ENCODE measurements around the gene SHMT1. TPM values are rescaled to one million over a fixed set of nuclear protein-coding genes. Genes with fewer than 3 reads are reported as not detected.

The SHMT1 gene
- total RNA-seq, 3 donors from 2014 or later (not counting 1 experiment from before 2014, with no cell fraction given) = 8.8 to 19.2 (median 17.3) TPM

DNA sequence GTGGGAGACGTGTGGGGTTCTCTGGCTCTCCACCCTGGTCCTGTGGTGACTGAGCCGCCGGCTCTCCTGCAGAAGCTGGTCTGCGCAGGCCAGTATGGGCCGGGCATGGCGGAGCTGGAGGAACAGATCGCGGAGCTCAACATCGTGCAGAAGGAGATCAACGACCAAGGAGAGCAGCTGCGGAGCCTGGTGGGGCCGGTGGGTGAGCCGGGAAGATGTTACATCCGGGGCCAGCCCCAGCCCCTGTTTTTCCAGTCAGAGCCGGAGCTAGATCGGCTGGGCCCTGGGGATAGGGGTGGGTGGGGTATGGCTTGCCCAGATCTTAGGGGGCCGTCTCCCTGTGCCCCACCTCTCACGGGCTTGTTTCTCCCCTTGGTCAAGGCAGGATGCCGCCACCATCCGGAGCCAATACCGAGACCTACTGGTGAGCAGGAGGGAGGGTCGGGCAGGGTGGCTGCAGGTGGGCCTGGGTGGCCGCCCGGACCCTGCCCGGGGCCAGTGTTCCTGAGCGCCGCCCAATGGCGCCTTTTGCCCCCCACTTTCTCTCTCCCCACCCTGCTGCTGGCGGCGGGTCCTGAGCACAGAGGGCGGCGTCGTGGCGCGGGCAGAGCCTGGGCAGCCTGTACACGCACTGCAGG lies 19.2 kb upstream of the SHMT1 start:
- Histone ChIP-seq H3K27me3 (ENCODE audit: control insufficient read depth, insufficient read depth, low read length) (peaks cover 4% of the 10 kb centered on the region), H3K4me1 (ENCODE audit: control insufficient read depth, insufficient read depth, low read length) (peaks cover 5% of the 10 kb centered on the region), H3K4me3 (ENCODE audit: low read length) (no peak overlapping the region), H3K27ac (ENCODE audit: low read length) (no peak overlapping the region), H3K9me3 (ENCODE audit: control insufficient read depth, insufficient read depth, low read length) (no peaks in the 10 kb centered on the region), H3K36me3 (ENCODE audit: control insufficient read depth, insufficient read depth, low read length) (no peaks in the 10 kb centered on the region)
- Mint-ChIP-seq H3K27ac (no peak overlapping the region), H3K4me3 (no peak overlapping the region), H3K9me3 (no peaks in the 10 kb centered on the region), H3K36me3 (no peaks in the 10 kb centered on the region), H3K27me3 (ENCODE audit: low read depth in 2 of 2) (peaks cover 11 to 12% of the 10 kb centered on the region in 2 donors), H3K4me1 (peaks cover 0 to 7% of the 10 kb centered on the region in 2 donors)
- TF ChIP-seq, protein P1, sequence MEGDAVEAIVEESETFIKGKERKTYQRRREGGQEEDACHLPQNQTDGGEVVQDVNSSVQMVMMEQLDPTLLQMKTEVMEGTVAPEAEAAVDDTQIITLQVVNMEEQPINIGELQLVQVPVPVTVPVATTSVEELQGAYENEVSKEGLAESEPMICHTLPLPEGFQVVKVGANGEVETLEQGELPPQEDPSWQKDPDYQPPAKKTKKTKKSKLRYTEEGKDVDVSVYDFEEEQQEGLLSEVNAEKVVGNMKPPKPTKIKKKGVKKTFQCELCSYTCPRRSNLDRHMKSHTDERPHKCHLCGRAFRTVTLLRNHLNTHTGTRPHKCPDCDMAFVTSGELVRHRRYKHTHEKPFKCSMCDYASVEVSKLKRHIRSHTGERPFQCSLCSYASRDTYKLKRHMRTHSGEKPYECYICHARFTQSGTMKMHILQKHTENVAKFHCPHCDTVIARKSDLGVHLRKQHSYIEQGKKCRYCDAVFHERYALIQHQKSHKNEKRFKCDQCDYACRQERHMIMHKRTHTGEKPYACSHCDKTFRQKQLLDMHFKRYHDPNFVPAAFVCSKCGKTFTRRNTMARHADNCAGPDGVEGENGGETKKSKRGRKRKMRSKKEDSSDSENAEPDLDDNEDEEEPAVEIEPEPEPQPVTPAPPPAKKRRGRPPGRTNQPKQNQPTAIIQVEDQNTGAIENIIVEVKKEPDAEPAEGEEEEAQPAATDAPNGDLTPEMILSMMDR (IDR thresholded peaks at IDR 0.05) = no peak
- 75% methylated on average over 36 of the region's 36 CpGs for WGBS (ENCODE audit: insufficient coverage)
- ATAC-seq (no peak), DNase-seq (no peak)
- intact Hi-C loops (cut with micrococcal nuclease) = no loop called here

DNA sequence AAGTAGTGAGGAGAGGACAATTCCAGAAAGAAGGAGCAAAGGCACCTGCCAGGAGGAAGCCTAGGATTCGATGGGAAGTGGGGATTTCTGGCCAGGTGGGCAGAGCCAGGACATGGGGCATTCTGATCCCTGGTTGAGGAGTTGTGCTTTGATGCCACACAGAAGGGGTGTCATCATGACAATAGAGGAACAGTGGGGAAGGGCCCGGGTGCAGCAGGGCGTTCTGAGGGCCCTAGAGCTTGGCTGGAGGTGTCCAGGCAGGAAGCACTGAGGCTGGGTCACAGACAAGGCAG lies 18.5 kb upstream of the SHMT1 start:
- Mint-ChIP-seq H3K27me3 (ENCODE audit: low read depth in 2 of 2) (peaks cover 11 to 12% of the 10 kb centered on the region in 2 donors), H3K27ac (no peak overlapping the region), H3K4me1 (peaks cover 0 to 7% of the 10 kb centered on the region in 2 donors), H3K9me3 (no peaks in the 10 kb centered on the region), H3K36me3 (no peaks in the 10 kb centered on the region), H3K4me3 (no peak overlapping the region)
- TF ChIP-seq, protein P1 (IDR thresholded peaks at IDR 0.05) = no peak
- no peaks in the 10 kb centered on the region for H3K9me3 ChIP-seq (ENCODE audit: control insufficient read depth, insufficient read depth, low read length)
- peaks cover 4% of the 10 kb centered on the region for H3K27me3 ChIP-seq (ENCODE audit: control insufficient read depth, insufficient read depth, low read length)
- H3K4me3 ChIP-seq (ENCODE audit: low read length) = no peak overlapping the region
- intact Hi-C loops (cut with micrococcal nuclease) = no loop called here
- ATAC-seq (no peak), DNase-seq (no peak)
- no peaks in the 10 kb centered on the region for H3K36me3 ChIP-seq (ENCODE audit: control insufficient read depth, insufficient read depth, low read length)
- 87% methylated on average over 3 of the region's 3 CpGs for WGBS (ENCODE audit: insufficient coverage)
- no peak overlapping the region for H3K27ac ChIP-seq (ENCODE audit: low read length)
- peaks cover 10% of the 10 kb centered on the region for H3K4me1 ChIP-seq (ENCODE audit: control insufficient read depth, insufficient read depth, low read length)

DNA sequence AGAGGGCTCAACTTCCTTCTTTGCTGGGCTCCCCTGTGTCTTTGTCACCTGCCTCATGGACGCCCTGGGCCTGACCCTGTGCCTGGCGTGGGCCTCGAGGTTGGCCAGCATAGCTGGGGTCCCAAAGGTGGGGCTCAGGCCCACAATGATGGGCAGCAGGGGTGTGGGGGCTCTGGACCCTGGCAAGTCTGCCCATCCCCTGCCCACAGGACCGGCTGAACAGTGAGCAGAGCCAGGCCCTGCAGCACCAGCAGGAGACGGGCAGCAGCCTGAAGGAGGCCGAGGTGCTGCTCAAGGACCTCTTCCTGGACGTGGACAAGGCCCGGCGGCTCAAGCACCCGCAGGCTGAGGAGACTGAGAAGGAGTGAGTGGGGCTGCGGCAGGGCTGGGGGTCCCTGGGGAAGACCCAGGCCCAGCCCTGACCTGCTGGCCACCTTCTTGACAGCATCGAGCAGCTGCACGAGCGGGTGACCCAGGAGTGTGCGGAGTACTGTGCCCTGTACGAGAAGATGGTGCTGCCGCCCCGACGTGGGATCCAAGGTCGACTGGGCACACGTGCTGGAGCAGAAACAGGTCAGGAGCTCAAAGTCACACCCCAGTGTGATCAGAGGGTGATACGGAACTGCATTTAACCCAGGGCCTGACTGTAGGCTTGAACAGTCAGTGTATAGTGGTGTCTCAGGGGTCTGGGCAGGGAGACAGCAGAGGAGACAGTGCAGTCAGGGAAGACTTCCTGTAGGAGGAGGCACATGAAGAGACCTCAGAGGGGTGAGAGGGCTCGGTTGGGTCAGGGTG lies 18.0 kb upstream of the SHMT1 start:
- TF ChIP-seq, protein P1 (IDR thresholded peaks at IDR 0.05) = no peak
- Histone ChIP-seq H3K36me3 (ENCODE audit: control insufficient read depth, insufficient read depth, low read length) (no peaks in the 10 kb centered on the region), H3K4me1 (ENCODE audit: control insufficient read depth, insufficient read depth, low read length) (peaks cover 10% of the 10 kb centered on the region), H3K4me3 (ENCODE audit: low read length) (no peak overlapping the region), H3K27ac (ENCODE audit: low read length) (no peak overlapping the region), H3K9me3 (ENCODE audit: control insufficient read depth, insufficient read depth, low read length) (no peaks in the 10 kb centered on the region), H3K27me3 (ENCODE audit: control insufficient read depth, insufficient read depth, low read length) (peaks cover 4% of the 10 kb centered on the region)
- WGBS (ENCODE audit: insufficient coverage) = 89% methylated on average over 23 of the region's 23 CpGs
- no peak for ATAC-seq
- Mint-ChIP-seq H3K27ac (no peak overlapping the region), H3K36me3 (no peaks in the 10 kb centered on the region), H3K4me1 (peaks cover 0 to 7% of the 10 kb centered on the region in 2 donors), H3K9me3 (no peaks in the 10 kb centered on the region), H3K27me3 (ENCODE audit: low read depth in 2 of 2) (peaks cover 11 to 12% of the 10 kb centered on the region in 2 donors), H3K4me3 (no peak overlapping the region)
- no peak for DNase-seq
- intact Hi-C loops (cut with micrococcal nuclease) = no loop called here
